Fibroblast of mammary gland (primary cell): ENCODE data around the gene SACS.

Experiments
- DNase-seq: peaks from one replicate; pipeline ENCODE4 v3.0.0-alpha.2; 2010; ENCODE audit warnings: low read depth
- H3K4me3 ChIP-seq: 2 replicates; pipeline ENCODE4 v1.5.1; 2011; ENCODE audit warnings: low read depth, mild to moderate bottlenecking, low read length, moderate library complexity; ENCODE audit not compliant: control insufficient read depth
- CTCF ChIP-seq: conservative IDR thresholded peaks from 2 replicates; pipeline ENCODE4 v1.5.1; 2011; ENCODE audit warnings: low read depth, low read length, inconsistent platforms; ENCODE audit not compliant: control insufficient read depth, insufficient read depth

Gene SACS

GRCh38 chr13:23456437-23457210 lies 23.1 kb upstream of the SACS start:
- H3K4me3 ChIP-seq: no peak overlapping the region
- no peak for TF ChIP-seq CTCF
- no peak for DNase-seq

- DNase-seq: no peak
- no peak for TF ChIP-seq CTCF
Observed at GRCh38 chr13:23455401-23456185, 22.1 kb upstream of the SACS start.

DNA sequence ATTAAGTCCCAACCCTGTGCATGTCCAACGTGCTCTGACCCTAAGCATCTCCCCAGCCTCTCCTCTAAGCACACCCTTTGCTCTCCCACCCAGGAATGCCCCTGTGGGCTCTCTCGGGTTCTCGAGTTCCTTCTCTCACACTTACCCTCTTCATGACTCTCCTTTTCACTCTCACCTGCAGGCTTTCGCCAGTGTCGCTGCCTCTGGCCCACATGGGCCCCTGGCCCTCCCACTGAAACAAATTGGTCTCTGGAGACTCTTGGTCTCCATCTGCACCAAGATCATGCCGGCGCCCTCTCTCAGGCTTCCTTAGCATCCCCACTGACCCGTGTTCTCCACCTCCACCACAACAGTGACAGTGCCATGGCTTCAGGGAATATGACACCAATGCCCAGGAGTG lies 19.6 kb upstream of the SACS start:
- no peak for DNase-seq
- H3K4me3 ChIP-seq: no peak overlapping the region
- no peak for TF ChIP-seq CTCF

More at GRCh38 chr13:23455401-23456185, 22.1 kb upstream of the SACS start:
- H3K4me3 ChIP-seq: no peak overlapping the region

DNA sequence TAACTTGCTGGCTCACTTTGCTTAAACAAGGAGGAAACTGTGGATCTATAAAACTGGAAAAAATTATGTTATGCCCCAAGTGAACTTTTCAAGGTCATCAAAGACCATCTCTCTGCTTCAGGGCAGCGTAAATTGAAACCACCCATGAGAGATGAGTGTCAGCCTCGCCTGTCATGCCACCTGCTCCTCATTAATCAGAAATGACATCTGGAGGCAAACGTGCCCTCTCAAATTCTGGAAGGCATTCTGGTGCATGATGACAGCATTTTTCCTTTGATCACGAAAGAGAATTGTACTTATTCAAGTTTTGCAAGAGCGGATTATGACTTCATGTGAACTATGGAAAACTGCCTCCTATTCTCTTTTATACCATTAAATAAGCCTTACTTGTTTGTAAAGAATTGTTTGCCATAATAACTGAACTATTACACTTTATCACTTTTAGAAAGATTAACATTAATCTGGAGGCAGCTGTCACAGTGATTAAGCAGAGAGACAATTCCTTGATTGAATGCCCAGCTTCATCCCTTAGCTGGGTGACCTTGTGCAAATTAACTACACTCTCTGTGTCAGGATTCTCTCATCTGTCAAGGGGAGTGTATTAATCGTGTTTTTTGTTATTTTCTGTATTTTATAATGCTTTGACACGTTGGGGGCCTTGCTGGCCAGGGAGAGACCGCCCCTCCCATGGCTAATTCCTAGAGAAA lies 17.0 kb upstream of the SACS start:
- no peak for TF ChIP-seq CTCF
- no peak overlapping the region for H3K4me3 ChIP-seq
- no peak for DNase-seq

DNA sequence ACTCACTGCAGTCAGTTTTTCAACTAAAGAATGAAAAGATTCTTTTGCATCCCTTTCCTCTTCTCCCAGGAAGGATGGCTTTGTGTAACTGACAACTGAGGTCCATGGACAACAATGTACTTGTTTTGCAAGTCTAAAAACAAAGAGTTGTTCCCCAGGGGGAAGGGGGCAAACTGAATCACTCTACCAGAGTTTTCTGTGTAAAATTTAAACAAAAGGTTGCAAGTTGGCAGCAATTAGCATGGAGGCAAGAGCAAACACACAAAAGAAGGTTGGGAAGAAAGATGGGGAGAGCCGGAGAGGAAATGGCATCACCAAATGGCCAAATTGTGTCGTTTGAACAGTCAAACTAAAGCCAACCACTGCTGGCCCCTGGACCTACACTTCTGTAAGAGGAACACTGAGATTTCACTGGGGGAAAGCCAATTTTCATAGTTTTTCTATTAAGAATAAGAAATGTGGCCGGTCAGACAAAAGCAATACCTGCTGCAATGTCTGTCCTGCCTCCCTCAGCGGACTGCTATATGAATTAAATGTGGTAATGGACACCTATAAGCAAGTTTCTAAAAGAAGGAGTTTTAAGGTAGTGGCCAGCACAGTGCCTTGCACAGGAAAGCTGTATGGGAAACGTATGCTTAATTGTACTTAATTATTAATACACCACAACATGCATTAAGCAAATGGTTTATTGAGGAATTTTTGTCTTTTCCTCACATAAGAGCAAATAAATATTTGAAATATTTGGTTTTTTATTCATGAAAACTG lies 16.1 kb upstream of the SACS start:
- TF ChIP-seq CTCF: no peak
- H3K4me3 ChIP-seq: no peak overlapping the region
- no peak for DNase-seq

DNA sequence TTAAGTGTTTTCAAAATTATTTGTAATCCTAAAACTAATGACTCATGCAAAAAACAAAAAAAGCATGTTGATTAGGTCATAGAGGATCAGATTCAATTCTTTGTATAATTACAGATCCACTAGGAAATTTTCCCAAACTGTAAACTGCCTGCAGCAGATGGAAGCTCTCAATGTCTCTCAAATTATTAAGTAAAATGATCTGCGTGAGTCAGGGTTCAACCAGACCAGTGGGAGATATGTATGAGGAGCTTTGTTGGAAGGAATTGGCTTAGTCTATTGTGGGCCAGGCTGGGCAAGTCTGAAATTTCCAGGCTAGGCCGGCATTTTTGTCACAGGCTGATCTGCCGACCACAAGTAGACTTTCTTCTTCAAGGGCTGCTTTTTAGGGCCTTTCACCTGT lies 14.4 kb upstream of the SACS start:
- DNase-seq: peak; percentile 85
- H3K4me3 ChIP-seq: no peak overlapping the region
- TF ChIP-seq CTCF: no peak
